ENCODE measurements around the gene FNDC5.

- no peak for TF ChIP-seq POLR2A (IDR thresholded peaks at IDR 0.05)
- TF ChIP-seq EP300 (IDR thresholded peaks at IDR 0.05): no peak
- TF ChIP-seq CTCF (IDR thresholded peaks at IDR 0.05): no peak
Measured at GRCh38 chr1:32818804-32819541, 51.7 kb downstream of the FNDC5 start.
